Neural crest cell (in vitro differentiated cells): ENCODE data around the gene CHI3L2. TPM values are rescaled to one million over a fixed set of nuclear protein-coding genes. Genes with fewer than 3 reads are reported as not detected.
A peak's percentile ranks its signal among the peaks of the same experiment; 100 is the strongest.

Experiments
- DNase-seq: peaks from one replicate; pipeline ENCODE4 v3.0.0; 2021; ENCODE audit warnings: low read depth, mixed read lengths, low spot score
- H3K27ac Mint-ChIP-seq: one replicate; pipeline ENCODE4 v1.8.0; 2021; ENCODE audit warnings: mild to moderate bottlenecking, mixed read lengths; ENCODE audit not compliant: unreplicated experiment
- H3K27me3 Mint-ChIP-seq: 2 replicates; pipeline ENCODE4 v1.8.0; 2021; ENCODE audit warnings: low read depth, mild to moderate bottlenecking, mixed read lengths
- H3K36me3 Mint-ChIP-seq: 2 replicates; pipeline ENCODE4 v1.8.0; 2021; ENCODE audit warnings: low read depth, mild to moderate bottlenecking, mixed read lengths
- H3K4me1 Mint-ChIP-seq: 2 replicates; pipeline ENCODE4 v1.8.0; 2021; ENCODE audit warnings: mixed read lengths
- H3K4me3 Mint-ChIP-seq: one replicate; pipeline ENCODE4 v1.8.0; 2021; ENCODE audit warnings: mild to moderate bottlenecking, mixed read lengths
- H3K9me3 Mint-ChIP-seq: 2 replicates; pipeline ENCODE4 v1.8.0; 2021; ENCODE audit warnings: mixed read lengths
- CTCF ChIP-seq: fragments of 200-600 bp; sonication (generic); conservative IDR thresholded peaks from 2 replicates; pipeline ENCODE4 v1.5.0; 2021; ENCODE audit warnings: antibody characterized with exemption, mild to moderate bottlenecking
- total RNA-seq: library from RNA; stranded (reverse); gene quantifications from 2 replicates; pipeline ENCODE4 v1.2.1, GENCODE V29; 2021

CHI3L2 gene
- total RNA-seq, 1 donor from 2014 or later = not detected

GRCh38 chr1:111219557-111220286 lies 7.8 kb upstream of the CHI3L2 start:
- Mint-ChIP-seq H3K36me3 (no peaks in the 10 kb centered on the region), H3K27ac (peak overlapping the region; percentile 60), H3K27me3 (no peaks in the 10 kb centered on the region)

GRCh38 chr1:111220302-111220890 lies 7.1 kb upstream of the CHI3L2 start:
- no peak for DNase-seq
- no peak for TF ChIP-seq CTCF
- Mint-ChIP-seq H3K9me3 (peaks cover 2% of the 10 kb centered on the region), H3K27ac (peak overlapping the region; percentile 60), H3K27me3 (no peaks in the 10 kb centered on the region), H3K4me1 (peaks cover 23% of the 10 kb centered on the region), H3K4me3 (no peak overlapping the region), H3K36me3 (no peaks in the 10 kb centered on the region)

More at GRCh38 chr1:111219557-111220286, 7.8 kb upstream of the CHI3L2 start:
- no peak for TF ChIP-seq CTCF
- H3K9me3 Mint-ChIP-seq = peaks cover 2% of the 10 kb centered on the region
- H3K4me3 Mint-ChIP-seq = no peak overlapping the region
- no peak for DNase-seq
- H3K4me1 Mint-ChIP-seq = peaks cover 21% of the 10 kb centered on the region

- TF ChIP-seq CTCF = no peak
- Mint-ChIP-seq H3K4me3 (no peak overlapping the region), H3K4me1 (peaks cover 27% of the 10 kb centered on the region)
Measured at GRCh38 chr1:111221276-111221632, 6.3 kb upstream of the CHI3L2 start.

GRCh38 chr1:111221633-111222291 lies 5.8 kb upstream of the CHI3L2 start:
- Mint-ChIP-seq H3K36me3 (no peaks in the 10 kb centered on the region), H3K27ac (peak overlapping the region; percentile 22), H3K27me3 (no peaks in the 10 kb centered on the region), H3K4me3 (no peak overlapping the region), H3K9me3 (peaks cover 2% of the 10 kb centered on the region), H3K4me1 (peaks cover 27% of the 10 kb centered on the region)
- no peak for TF ChIP-seq CTCF
- DNase-seq = no peak

More at GRCh38 chr1:111221276-111221632, 6.3 kb upstream of the CHI3L2 start:
- Mint-ChIP-seq H3K36me3 (no peaks in the 10 kb centered on the region), H3K9me3 (peaks cover 2% of the 10 kb centered on the region), H3K27me3 (no peaks in the 10 kb centered on the region), H3K27ac (no peak overlapping the region)
- DNase-seq = no peak

GRCh38 chr1:111222308-111223125 lies 5.0 kb upstream of the CHI3L2 start:
- peak; percentile 90 for TF ChIP-seq CTCF
- Mint-ChIP-seq H3K27me3 (no peaks in the 10 kb centered on the region), H3K4me3 (no peak overlapping the region), H3K9me3 (peaks cover 2% of the 10 kb centered on the region), H3K4me1 (peaks cover 28% of the 10 kb centered on the region), H3K27ac (peak overlapping the region; percentile 90), H3K36me3 (no peaks in the 10 kb centered on the region)
- DNase-seq = peak; percentile 76
